B cell (primary cell): ENCODE results near the gene LSM6.

Source experiments
- CTCF ChIP-seq: fragments of 200-600 bp; IDR thresholded peaks from one replicate; pipeline ENCODE4 v1.8.0; 2022; ENCODE audit warnings: antibody characterized with exemption, mild to moderate bottlenecking
- EZH2 ChIP-seq: IDR thresholded peaks from 2 replicates; pipeline ENCODE4 v1.6.1; 2012; ENCODE audit warnings: borderline replicate concordance, low read depth, mild to moderate bottlenecking, moderate library complexity, low read length; ENCODE audit not compliant: insufficient read depth, poor library complexity, severe bottlenecking

- TF ChIP-seq CTCF (no peak), EZH2 (no peak)
These were observed 20.3 kb upstream of the LSM6 start for GRCh38 chr4:146155152-146155724.
